Limb (tissue), 2 donors: Measurements from ENCODE around the gene ELL.

Experiments
- DNase-seq, 2 donors: peaks; one replicate each; pipeline ENCODE4 v3.0.0-alpha.2; 2016; ENCODE audit errors: extremely low spot score in 2 of 2

Gene ELL

DNA sequence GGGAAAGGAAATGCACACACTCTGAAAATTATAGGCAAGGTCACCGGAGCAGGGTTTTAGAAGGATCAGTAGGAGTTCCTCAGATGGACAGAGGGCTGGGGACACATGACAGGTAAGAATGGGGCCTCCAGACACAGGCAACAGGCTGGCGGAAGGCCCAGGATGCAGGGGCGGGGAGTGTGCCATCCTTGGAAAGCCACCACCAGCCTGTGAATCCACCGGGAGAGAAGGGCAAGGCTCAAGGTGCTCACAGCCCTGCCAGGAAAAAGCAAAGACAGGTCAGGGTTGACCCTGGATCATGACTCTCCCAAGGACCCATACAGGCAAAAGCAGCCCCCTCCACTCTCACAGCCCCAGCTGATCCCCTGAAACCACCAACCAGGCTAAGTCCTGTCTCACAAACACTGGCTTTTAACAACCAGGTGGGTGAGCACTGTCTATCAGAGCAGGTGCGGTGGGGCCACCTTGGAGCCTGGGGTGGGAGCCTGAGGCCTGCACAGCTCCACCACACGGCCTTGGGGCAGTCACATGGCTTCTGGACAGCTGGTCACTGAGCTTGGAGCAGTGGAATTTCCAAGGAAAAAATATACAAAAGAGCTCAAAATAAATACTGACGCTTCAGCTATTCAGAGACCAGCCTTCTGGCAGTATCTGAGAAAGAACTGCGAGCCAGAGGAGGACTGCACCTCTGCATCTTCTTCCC lies 48.7 kb downstream of the ELL start:
- no peak for DNase-seq

- no peak for DNase-seq
These were observed 51.1 kb downstream of the ELL start for GRCh38 chr19:18470787-18471186.

- DNase-seq: peak in 1 of 2 donors; percentile 75
These were observed 52.6 kb downstream of the ELL start for GRCh38 chr19:18469069-18469846.

DNA sequence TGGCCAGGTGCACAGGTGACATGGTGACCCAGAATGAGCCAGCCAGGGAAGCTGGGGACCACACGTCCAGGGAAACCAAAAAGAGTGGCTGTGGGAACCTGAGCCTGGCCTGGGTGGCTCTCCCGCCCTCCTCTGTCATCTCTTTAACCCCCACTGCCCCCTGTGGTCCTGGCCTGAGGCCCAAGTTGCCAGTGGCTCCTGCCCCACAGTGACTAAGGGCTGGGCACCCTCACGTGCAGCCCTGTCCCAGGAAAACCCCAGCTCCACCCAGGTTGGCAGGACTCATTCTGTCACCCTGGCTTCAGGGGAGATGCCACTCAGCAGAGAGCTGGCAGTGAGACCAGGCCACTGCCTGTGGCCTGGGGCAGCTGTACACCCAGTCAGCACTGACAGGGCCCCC lies 53.4 kb downstream of the ELL start:
- DNase-seq: no peak

DNA sequence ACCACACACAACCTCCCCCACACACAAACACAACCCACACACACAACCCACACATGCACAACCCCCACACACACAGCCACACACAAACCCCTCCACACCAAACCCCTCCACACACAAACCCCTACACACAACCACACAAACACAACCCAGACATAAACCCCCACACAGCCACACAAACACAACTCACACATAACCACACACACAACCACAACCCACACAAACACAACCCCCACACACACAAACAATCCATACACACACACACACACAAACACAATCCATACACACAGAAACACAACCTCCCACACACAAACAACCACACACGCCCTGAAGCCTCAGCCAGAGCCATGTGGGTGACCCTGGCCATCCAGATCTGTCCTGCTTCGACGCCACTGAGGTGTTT lies 53.9 kb downstream of the ELL start:
- no peak for DNase-seq

- no peak for DNase-seq
These were observed 55.5 kb downstream of the ELL start for GRCh38 chr19:18466354-18466753.

DNA sequence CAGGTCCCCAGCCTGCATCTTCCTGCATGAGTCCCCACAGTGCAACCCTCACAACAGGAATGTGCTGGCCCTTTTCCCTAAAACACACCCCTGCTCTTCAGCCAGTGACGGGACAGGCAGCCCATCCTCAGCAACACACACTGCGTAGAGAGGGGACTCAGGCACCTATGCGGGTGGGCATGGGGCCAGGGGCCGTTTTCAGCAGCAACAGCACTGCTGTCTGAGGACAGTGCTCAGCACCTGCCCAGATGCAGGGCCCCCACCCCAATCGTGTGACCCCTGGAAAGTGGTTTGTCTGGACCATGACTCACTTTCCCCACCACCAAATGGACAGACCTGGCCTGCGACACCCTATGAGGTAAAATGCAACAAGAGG lies 55.9 kb downstream of the ELL start:
- DNase-seq: no peak

DNA sequence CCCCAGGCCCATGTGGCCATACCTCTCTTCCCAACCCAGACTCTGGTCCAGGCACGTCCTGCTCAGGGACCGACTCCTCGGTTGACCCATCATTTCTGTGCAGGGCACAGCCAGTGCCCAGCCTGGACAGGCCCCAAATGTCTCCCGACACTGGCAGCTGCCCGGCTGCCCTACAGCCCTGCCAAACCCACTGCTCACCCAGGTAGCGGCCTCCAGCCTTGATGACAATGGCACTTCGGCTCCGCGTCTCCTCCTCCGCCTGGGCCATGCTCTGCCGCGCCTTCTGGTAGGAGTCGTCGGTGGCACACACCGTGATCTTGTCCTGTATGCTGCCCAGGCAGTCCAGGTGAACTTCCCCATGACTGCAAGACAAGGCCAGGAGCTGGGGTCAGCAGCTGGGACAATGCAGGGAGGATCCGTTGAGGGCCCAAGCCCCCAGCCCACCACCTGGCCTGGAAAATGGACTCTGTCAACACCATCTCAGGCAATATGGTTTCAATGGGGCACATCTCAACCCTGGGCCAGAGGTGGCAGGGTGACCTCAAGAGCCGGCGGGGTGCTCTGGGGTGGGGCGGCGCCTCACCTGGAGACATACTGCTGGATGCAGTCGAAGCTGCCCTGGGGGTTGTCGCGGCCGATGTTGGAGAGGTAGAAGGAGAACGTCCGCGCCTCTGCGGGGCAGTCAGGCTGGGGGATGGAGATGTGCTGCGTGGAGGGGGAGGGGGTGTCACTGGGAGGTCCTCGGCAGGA lies 56.5 kb downstream of the ELL start:
- DNase-seq: no peak

DNA sequence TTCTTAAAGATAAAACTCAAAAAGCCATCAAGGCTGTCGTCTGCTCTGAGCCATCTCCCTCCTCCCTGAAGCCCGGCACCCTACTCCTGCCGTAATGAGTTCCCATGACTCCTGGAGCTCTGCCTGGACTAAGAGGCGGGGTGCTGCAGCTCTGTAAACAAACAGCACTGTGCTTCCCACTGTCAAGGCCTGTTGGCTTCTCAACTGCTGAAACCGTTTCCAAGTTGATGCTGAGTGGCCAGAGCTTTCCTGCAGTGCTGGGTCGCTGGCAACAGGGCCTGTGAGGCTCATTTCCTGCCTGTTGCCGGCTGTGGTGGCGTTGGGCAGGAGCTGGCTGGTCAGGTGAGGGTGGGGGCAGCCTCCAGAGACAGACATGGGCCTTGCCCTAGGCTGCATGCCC lies 57.2 kb downstream of the ELL start:
- DNase-seq: no peak

GRCh38 chr19:18461471-18461870 lies 60.4 kb downstream of the ELL start:
- no peak for DNase-seq

DNA sequence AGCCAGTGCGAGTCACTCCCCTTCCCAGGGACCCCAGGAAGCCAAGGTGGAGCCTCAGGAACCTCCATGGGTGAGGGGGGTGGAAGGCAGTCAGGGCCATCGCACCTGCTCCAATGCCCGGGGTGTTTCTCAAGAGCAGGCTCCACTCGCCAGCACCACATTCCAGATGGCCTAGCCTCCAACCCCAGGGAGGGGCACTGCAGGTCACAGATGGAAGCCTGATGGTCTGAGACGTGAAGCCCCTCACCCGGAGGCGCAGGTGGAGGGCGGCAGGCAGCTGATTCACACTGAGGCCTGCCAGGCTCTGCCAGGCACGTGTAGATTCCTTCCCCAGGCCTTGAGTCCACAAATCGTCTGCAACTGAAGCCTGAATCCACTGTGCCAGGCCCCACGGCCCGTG lies 61.0 kb downstream of the ELL start:
- no peak for DNase-seq

GRCh38 chr19:18457483-18458331 lies 64.2 kb downstream of the ELL start:
- no peak for DNase-seq

GRCh38 chr19:18456974-18457373 lies 64.9 kb downstream of the ELL start:
- DNase-seq: no peak

DNA sequence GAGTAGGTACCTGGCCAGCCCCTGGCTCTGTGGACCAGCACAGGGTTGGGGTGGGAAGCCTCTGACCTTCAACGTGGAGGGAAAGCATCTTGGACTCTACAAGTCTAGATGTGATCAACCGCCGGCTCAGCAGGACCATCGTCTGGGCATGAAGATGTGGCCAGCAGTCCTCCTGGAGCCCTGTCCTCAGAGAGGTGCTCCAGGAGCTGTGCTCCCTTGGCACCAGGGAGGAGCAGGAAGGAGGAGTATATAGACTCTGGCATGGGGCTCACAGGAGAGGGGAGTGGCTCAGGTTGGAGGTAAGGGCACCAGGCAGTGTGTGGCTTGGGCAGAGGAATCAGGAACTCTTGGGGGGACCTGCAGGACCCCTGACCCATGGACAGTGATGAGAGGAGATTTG lies 65.6 kb downstream of the ELL start:
- no peak for DNase-seq

DNA sequence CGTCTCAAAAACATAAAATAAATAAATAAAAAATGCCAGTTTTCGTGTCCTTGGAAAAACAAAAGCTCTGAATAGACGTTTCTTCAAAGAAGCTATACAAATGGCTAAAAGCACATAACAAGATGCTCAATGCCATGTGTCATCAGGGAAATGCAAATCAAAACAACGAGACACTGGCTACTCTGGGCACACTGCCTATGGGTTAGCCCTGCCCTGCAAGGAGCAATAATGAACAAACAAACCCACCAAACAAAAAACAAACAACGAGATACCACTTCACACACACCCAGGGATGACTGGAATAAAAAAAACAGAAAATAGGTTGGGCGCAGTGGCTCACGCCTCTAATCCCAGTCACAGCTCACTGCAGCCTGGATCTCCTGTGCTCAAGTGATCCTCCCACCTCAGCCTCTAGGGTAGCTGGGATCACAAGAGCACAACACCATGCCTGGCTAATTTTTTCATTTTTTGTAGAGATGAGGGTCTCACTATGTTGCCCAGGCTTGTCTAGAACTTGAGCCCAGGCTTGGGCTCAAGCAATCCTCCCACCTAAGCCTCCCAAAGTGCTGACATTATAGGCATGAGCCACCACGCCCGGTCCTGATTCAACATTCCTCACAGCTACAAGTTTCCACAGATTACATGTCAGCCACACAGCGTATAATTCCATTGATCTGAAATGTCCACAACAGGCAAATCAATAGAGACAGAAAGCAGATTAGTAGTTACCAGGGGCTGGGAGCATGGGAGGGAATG lies 68.4 kb downstream of the ELL start:
- DNase-seq: no peak

DNA sequence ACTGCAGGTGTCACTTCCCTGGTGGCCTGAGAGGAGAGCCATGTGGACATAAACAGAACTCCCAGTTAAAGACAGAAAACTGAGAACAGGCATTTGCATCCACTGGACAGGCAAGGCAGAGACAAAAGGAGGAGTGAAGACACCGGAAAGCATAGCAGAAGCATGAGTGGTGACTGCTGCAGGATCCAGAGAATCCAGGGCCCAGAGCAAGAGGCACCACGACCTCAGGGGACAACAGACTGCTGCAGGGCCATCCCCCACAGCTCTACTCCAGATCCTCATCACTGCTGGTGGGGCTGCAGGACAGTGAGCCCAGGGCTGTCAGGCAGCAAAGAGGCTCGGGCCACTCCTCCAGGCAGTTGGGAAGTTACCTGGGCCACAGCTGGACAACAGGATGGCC lies 69.5 kb downstream of the ELL start:
- no peak for DNase-seq

DNA sequence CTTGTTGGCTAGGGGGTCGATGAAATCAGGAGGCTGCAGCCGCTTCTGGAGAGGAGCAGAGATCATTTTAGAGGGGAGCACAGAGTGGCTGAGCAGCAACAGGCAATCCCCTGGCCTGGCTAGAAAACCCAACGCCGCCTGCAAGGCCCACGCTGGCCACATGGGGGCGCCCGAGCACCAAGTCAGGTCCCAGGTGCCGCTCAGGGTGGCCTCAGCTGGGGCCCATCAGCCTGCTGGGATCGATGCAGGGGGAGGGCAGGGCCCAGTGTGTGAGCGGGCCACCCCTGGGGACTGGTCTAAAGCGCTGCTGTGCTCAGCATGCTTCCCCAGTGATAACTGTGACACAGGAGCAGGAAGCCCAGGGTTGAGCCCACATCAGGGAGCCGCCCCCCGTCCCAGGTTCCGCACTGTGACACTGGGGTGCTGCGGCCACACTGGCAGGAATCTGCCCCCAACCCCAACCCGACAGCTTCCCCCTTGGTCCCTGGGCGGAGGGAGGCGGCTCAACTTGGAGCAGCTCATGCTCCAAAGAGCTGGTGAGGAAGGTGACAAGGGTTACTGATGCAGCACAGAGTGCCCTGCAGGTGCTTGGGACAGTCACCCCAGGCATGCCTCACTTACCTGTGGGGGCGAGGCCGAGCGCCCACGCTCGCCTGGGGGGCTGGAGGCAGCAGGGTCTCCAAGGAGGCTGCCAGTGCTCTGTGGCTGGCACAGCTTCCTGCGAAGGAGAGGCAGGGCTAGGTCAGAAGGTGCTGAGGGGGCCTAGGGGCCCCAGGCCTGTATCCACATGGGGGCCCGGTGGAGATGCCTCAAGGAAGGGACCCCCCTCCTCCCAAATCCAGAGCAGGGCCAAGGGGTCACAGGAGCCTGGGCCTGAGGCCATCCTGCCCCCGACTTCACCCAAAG lies 70.7 kb downstream of the ELL start:
- DNase-seq: peak; percentile 60 to 94

DNA sequence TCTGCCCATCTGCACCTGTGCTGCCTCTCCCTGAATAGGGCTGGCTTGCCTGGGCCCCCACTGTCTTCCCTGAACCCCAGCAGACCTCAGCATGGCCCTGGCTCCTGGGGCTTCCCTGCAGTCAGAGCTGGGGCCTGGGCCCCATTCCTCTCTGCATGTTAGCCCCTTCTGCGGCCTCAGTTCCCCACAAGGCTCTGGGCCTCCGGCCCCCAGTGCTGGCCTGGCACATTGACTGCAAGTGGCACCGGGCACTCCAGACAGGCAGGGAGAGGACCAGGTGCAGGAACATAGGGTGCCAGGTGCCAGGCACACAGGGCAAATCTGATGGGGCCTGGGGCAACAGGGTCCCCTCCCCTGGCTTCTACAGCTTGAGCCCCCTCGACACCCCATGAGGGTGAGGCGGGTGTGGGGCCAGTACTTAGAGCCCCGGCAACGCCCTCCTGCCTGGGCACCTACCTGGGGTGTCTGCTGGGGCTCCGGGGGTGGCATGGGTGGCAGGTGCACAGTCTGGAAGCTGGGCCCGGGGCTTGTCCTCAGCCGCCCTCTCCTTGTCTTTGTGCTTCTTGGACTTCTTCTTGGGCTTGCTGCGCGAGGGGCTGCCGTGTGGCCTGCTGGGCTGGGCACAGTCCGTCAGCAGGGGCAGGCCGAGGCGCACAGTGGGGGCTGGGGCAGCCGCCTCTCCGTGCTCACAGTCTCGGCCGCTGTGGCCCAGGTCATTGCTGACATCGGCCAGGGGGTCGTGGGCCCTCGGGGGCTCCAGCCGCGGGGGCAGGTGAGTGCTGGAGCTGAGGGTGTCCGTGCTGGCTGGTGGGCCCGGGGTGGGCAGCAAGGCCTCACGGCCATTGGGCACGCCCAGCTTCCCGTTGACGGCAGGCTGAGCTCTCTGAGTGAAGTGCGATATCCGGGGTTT lies 71.6 kb downstream of the ELL start:
- no peak for DNase-seq

- DNase-seq: no peak
These were observed 72.3 kb downstream of the ELL start for GRCh38 chr19:18449552-18449951.
